K562 (cell line): ENCODE results near the gene DPAGT1. TPM values are rescaled to one million over a fixed set of nuclear protein-coding genes. Genes with fewer than 3 reads are reported as not detected.

Experiments
- AFF1 ChIP-seq, 2 experiments: fragments of 450-650 bp; IDR thresholded peaks; 2 replicates each; pipeline ENCODE4 v1.6.1; 2018; ENCODE audit warnings: mild to moderate bottlenecking in 2 of 2, low read depth in 1 of 2; ENCODE audit not compliant: partially characterized antibody in 2 of 2
- BHLHE40 ChIP-seq: IDR thresholded peaks from 2 replicates; pipeline ENCODE4 v1.6.1; 2011; ENCODE audit warnings: low read length, improper control_type of control experiment
- HMG20B ChIP-seq: fragments of 250-450 bp; sonication (Bioruptor Pico); IDR thresholded peaks from 2 replicates; pipeline ENCODE4 v1.5.0; 2021; ENCODE audit warnings: mild to moderate bottlenecking
- PRDM10 ChIP-seq: fragments of 450-650 bp; IDR thresholded peaks from 2 replicates; pipeline ENCODE4 v1.6.1; 2018; ENCODE audit not compliant: partially characterized antibody
- RBM25 ChIP-seq: fragments of 200-400 bp; formaldehyde crosslinking; IDR thresholded peaks from 2 replicates; pipeline ENCODE4 v1.6.1; 2018; ENCODE audit warnings: low read length, low read depth, moderate library complexity; ENCODE audit not compliant: severe bottlenecking
- SRSF1 ChIP-seq: fragments of 200-400 bp; formaldehyde crosslinking; IDR thresholded peaks from 2 replicates; pipeline ENCODE4 v1.6.1; 2017; ENCODE audit warnings: mild to moderate bottlenecking, low read depth, low read length, moderate library complexity
- TSC22D4 ChIP-seq: fragments of 450-650 bp; IDR thresholded peaks from 2 replicates; pipeline ENCODE4 v1.6.1; 2016; ENCODE audit warnings: missing genetic modification characterization, missing biosample characterization, control low read depth
- ZNF224 ChIP-seq: sonication (generic); formaldehyde crosslinking; IDR thresholded peaks from 2 replicates; pipeline ENCODE4 v1.8.0; 2022; ENCODE audit warnings: mild to moderate bottlenecking, missing genetic modification reagents
- ZNF449 ChIP-seq: fragments of 250-450 bp; sonication (Bioruptor Pico); IDR thresholded peaks from 2 replicates; pipeline ENCODE4 v1.8.0; 2022; ENCODE audit warnings: moderate library complexity, mild to moderate bottlenecking, inconsistent platforms
- polyA plus RNA-seq, 8 experiments: library from polyadenylated mRNA; depleted of rRNA in 4 of 8; stranded (reverse) in 5 of 8; unstranded in 3 of 8; fragments of >200 nt; fragmentation: Nextera tagmentation in 2 of 8; fragmentation: Illumina TruSeq in 1 of 8; extraction: Ambion mirVana in 2 of 8; extraction: Trizol in 1 of 8; gene quantifications; 2 replicates each; pipeline versions ENCODE4 v1.2.1 to v1.2.3, GENCODE V29; 2011 to 2014; ENCODE audit warnings: inconsistent platforms in 1 of 8, missing spikeins in 1 of 8
- total RNA-seq, 7 experiments: library from RNA; depleted of rRNA in 6 of 7; stranded (reverse); fragments of >200 nt in 6 of 7; fragmentation: Illumina TruSeq in 2 of 7; extraction: Trizol in 2 of 7; gene quantifications; 2 replicates each; pipeline versions ENCODE4 v1.2.1 to v1.2.3, GENCODE V29; 2011 to 2021; ENCODE audit warnings: low replicate concordance in 1 of 7

Gene DPAGT1
- total and polyA plus RNA-seq, 9 of the 15 experiments (the other 6 are each of a cell fraction or from before 2014, with no cell fraction given): 29.9 to 135 (median 85.0) TPM

- TF ChIP-seq PRDM10 (peak; percentile 87), ZNF224 (no peak), SRSF1 (no peak), ZNF449 (CRISPR knock-in tag) (no peak), BHLHE40 (no peak), RBM25 (no peak), AFF1 (IDR thresholded peaks at IDR 0.05; ENCODE audit: low read depth in 1 of 2, partially characterized antibody in 2 of 2) (peak in 1 of 2 experiments; percentile 83), HMG20B (CRISPR knock-in tag) (no peak), TSC22D4 (tag) (no peak)
Measured at GRCh38 chr11:119106564-119107537, 5.2 kb upstream of the DPAGT1 start, which contains the start of gene C2CD2L (continued).
